ENCODE data around the gene PRDM11.

PRDM11 gene

GRCh38 chr11:45165806-45166603, 19.6 kb downstream of the PRDM11 start:
- ATAC-seq (ENCODE audit: low read depth) (no peak), DNase-seq (ENCODE audit: low spot score) (no peak)
- no peaks in the 10 kb centered on the region for H3K9me3 ChIP-seq (ENCODE audit: severe bottlenecking)
- no peaks in the 10 kb centered on the region for H3K27me3 ChIP-seq (ENCODE audit: insufficient read depth, poor library complexity, severe bottlenecking)
- H3K4me3 ChIP-seq (ENCODE audit: severe bottlenecking): no peak overlapping the region
- H3K36me3 ChIP-seq (ENCODE audit: low read depth): no peaks in the 10 kb centered on the region
- no peak for TF ChIP-seq CTCF (IDR thresholded peaks at IDR 0.05; ENCODE audit: poor library complexity, severe bottlenecking)
- no peaks in the 10 kb centered on the region for H3K4me1 ChIP-seq (ENCODE audit: insufficient read depth, poor library complexity, severe bottlenecking)
- no peak overlapping the region for H3K27ac ChIP-seq (ENCODE audit: poor library complexity, severe bottlenecking)

GRCh38 chr11:45166604-45166897, 20.1 kb downstream of the PRDM11 start:
- ATAC-seq (ENCODE audit: low read depth) (no peak), DNase-seq (ENCODE audit: low spot score) (no peak)
- Histone ChIP-seq H3K9me3 (ENCODE audit: severe bottlenecking) (no peaks in the 10 kb centered on the region), H3K27me3 (ENCODE audit: insufficient read depth, poor library complexity, severe bottlenecking) (no peaks in the 10 kb centered on the region), H3K36me3 (ENCODE audit: low read depth) (no peaks in the 10 kb centered on the region), H3K4me1 (ENCODE audit: insufficient read depth, poor library complexity, severe bottlenecking) (no peaks in the 10 kb centered on the region), H3K27ac (ENCODE audit: poor library complexity, severe bottlenecking) (no peak overlapping the region), H3K4me3 (ENCODE audit: severe bottlenecking) (no peak overlapping the region)
- TF ChIP-seq CTCF (IDR thresholded peaks at IDR 0.05; ENCODE audit: poor library complexity, severe bottlenecking): no peak

- Histone ChIP-seq H3K27me3 (ENCODE audit: insufficient read depth, poor library complexity, severe bottlenecking) (no peaks in the 10 kb centered on the region), H3K4me1 (ENCODE audit: insufficient read depth, poor library complexity, severe bottlenecking) (no peaks in the 10 kb centered on the region), H3K9me3 (ENCODE audit: severe bottlenecking) (no peaks in the 10 kb centered on the region), H3K4me3 (ENCODE audit: severe bottlenecking) (no peak overlapping the region), H3K27ac (ENCODE audit: poor library complexity, severe bottlenecking) (no peak overlapping the region), H3K36me3 (ENCODE audit: low read depth) (no peaks in the 10 kb centered on the region)
- DNase-seq (ENCODE audit: low spot score) (no peak), ATAC-seq (ENCODE audit: low read depth) (no peak)
- TF ChIP-seq CTCF (IDR thresholded peaks at IDR 0.05; ENCODE audit: poor library complexity, severe bottlenecking): no peak
These were observed 20.8 kb downstream of the PRDM11 start for GRCh38 chr11:45167283-45167682.

- DNase-seq (ENCODE audit: low spot score) (no peak), ATAC-seq (ENCODE audit: low read depth) (no peak)
- Histone ChIP-seq H3K4me3 (ENCODE audit: severe bottlenecking) (no peak overlapping the region), H3K9me3 (ENCODE audit: severe bottlenecking) (no peaks in the 10 kb centered on the region), H3K36me3 (ENCODE audit: low read depth) (no peaks in the 10 kb centered on the region), H3K27me3 (ENCODE audit: insufficient read depth, poor library complexity, severe bottlenecking) (no peaks in the 10 kb centered on the region), H3K4me1 (ENCODE audit: insufficient read depth, poor library complexity, severe bottlenecking) (no peaks in the 10 kb centered on the region), H3K27ac (ENCODE audit: poor library complexity, severe bottlenecking) (no peak overlapping the region)
- no peak for TF ChIP-seq CTCF (IDR thresholded peaks at IDR 0.05; ENCODE audit: poor library complexity, severe bottlenecking)
These were observed 22.1 kb downstream of the PRDM11 start for GRCh38 chr11:45168366-45169130.

Data from RWPE2 (cell line).